GM21528 (cell line): ENCODE results near the gene SLC6A8.
"Not testable (repeated sequence)": the region's sequence is repeated elsewhere in the genome, so short reads cannot be mapped to it uniquely, and the experiment has no call there.

Source experiments
- ATAC-seq: cut with Tn5 transposase; IDR thresholded peaks from one replicate; pipeline ENCODE4 v1.9.1; 2021; ENCODE audit warnings: mild to moderate bottlenecking, moderate library complexity; ENCODE audit not compliant: unreplicated experiment, low FRiP score

SLC6A8 gene

GRCh38 chrX:153742796-153743467 lies 55.2 kb downstream of the SLC6A8 start:
- ATAC-seq = not testable (repeated sequence)

DNA sequence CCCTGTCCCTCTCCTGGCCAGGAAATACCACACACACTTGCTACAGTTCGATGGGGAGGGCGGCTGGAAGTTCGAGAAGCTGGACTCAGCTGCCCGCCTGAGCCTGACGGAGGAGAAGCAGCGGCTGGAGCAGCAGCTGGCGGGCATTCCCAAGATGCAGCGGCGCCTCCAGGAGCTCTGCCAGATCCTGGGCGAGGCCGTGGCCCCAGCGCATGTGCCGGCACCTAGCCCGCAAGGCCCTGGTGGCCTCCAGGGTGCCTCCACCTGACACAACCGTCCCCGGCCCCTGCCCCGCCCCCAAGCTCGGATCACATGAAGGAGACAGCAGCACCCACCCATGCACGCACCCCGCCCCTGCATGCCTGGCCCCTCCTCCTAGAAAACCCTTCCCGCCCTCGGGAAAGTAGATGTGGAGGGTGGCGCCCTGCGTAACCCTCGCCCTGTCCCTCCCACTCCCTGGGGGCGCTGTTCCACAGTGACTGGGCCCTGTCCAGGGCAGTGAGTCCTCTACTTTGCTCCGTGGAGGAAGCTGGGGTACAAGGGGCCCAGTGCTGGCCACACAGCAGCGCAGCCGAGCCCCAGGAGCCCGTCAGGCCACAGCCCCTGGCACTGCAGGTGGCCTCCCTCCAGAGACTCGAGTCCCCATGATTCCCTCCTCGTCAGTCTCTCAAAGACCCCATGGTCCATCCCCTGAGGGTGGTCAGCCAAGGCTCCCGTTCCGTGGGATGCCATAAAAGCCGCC lies 55.9 kb downstream of the SLC6A8 start:
- not testable (repeated sequence) for ATAC-seq

GRCh38 chrX:153744210-153745066 lies 56.7 kb downstream of the SLC6A8 start:
- no peak for ATAC-seq

GRCh38 chrX:153745067-153745433 lies 57.3 kb downstream of the SLC6A8 start:
- ATAC-seq = not testable (repeated sequence)
